ENCODE measurements around the gene COL4A5. TPM values are rescaled to one million over a fixed set of nuclear protein-coding genes. Genes with fewer than 3 reads are reported as not detected.
A peak's percentile ranks its signal among the peaks of the same experiment; 100 is the strongest.

The COL4A5 gene
- polyA plus RNA-seq, 1 experiment: 123 TPM

DNA sequence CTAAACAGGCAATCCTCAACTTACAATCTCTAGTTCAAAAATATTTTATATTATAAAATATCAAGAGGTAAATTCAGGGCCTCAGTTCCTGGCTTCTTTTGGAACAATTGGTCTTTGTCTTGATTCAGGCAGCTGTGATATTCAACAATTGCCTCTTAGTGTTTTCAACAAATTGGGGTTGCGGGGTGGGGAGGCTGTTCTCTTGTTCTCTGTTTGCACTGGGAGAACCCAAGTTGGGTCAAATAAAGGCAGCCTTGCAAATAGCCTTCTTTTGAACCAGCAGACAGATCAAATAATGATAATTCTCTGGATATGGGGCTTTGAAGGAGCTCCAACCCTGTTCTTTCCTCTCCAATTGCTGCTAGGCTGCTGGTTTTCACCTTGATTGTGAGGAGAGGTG lies 142.5 kb downstream of the COL4A5 start:
- TF ChIP-seq, protein P1, sequence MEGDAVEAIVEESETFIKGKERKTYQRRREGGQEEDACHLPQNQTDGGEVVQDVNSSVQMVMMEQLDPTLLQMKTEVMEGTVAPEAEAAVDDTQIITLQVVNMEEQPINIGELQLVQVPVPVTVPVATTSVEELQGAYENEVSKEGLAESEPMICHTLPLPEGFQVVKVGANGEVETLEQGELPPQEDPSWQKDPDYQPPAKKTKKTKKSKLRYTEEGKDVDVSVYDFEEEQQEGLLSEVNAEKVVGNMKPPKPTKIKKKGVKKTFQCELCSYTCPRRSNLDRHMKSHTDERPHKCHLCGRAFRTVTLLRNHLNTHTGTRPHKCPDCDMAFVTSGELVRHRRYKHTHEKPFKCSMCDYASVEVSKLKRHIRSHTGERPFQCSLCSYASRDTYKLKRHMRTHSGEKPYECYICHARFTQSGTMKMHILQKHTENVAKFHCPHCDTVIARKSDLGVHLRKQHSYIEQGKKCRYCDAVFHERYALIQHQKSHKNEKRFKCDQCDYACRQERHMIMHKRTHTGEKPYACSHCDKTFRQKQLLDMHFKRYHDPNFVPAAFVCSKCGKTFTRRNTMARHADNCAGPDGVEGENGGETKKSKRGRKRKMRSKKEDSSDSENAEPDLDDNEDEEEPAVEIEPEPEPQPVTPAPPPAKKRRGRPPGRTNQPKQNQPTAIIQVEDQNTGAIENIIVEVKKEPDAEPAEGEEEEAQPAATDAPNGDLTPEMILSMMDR (IDR thresholded peaks at IDR 0.05; ENCODE audit: low read depth, low read length): no peak
- POLR2A ChIA-PET: no interaction called here
- Histone ChIP-seq H3K4me3 (ENCODE audit: low read depth, low read length) (no peak overlapping the region), H3K27ac (ENCODE audit: low read depth, low read length) (no peak overlapping the region), H3K27me3 (ENCODE audit: control insufficient read depth, insufficient read depth, low read length) (no peaks in the 10 kb centered on the region), H3K9me3 (ENCODE audit: control insufficient read depth, insufficient read depth, low read length) (no peaks in the 10 kb centered on the region)
- DNase-seq (ENCODE audit: low read depth, low spot score): no peak
- CTCF ChIA-PET: interaction anchor here (0.6 kb wide), 1 partner anchor 25 kb away, joined by 3 read pairs; no protein-coding TSS in a partner anchor

- DNase-seq (ENCODE audit: low read depth, low spot score): no peak
- Histone ChIP-seq H3K27me3 (ENCODE audit: control insufficient read depth, insufficient read depth, low read length) (no peaks in the 10 kb centered on the region), H3K4me3 (ENCODE audit: low read depth, low read length) (no peak overlapping the region), H3K27ac (ENCODE audit: low read depth, low read length) (no peak overlapping the region), H3K9me3 (ENCODE audit: control insufficient read depth, insufficient read depth, low read length) (no peaks in the 10 kb centered on the region)
- ChIA-PET POLR2A (no interaction called here), CTCF (no interaction called here)
- TF ChIP-seq, protein P1 (IDR thresholded peaks at IDR 0.05; ENCODE audit: low read depth, low read length): peak; percentile 23; the same call in 1 of the 2 replicates
These were observed 145.1 kb downstream of the COL4A5 start for GRCh38 chrX:108584617-108585211.

DNA sequence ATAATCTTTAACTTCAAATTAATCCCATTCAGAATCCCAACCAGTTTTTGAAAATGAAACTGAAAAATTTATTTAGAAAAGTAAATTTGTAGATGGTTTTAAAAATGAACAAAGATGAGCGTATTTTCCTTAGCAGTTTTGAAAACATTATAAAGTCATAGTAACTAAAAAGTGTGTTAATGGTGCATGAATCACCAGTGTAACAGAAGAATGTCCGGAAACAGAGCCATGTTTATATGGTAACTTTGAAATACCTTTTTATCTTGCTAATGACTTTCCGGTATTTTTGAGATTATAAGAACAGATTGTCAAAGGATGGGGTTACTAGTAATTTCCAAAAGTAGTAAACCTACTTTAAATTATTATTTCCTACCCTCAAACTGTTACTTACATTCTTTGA lies 150.9 kb downstream of the COL4A5 start:
- POLR2A ChIA-PET: no interaction called here
- Histone ChIP-seq H3K27me3 (ENCODE audit: control insufficient read depth, insufficient read depth, low read length) (no peaks in the 10 kb centered on the region), H3K27ac (ENCODE audit: low read depth, low read length) (no peak overlapping the region), H3K4me3 (ENCODE audit: low read depth, low read length) (no peak overlapping the region), H3K9me3 (ENCODE audit: control insufficient read depth, insufficient read depth, low read length) (no peaks in the 10 kb centered on the region)
- CTCF ChIA-PET: no interaction called here
- TF ChIP-seq, protein P1 (IDR thresholded peaks at IDR 0.05; ENCODE audit: low read depth, low read length): no peak
- DNase-seq (ENCODE audit: low read depth, low spot score): no peak

- Histone ChIP-seq H3K27me3 (ENCODE audit: control insufficient read depth, insufficient read depth, low read length) (no peaks in the 10 kb centered on the region), H3K4me3 (ENCODE audit: low read depth, low read length) (no peak overlapping the region), H3K9me3 (ENCODE audit: control insufficient read depth, insufficient read depth, low read length) (no peaks in the 10 kb centered on the region), H3K27ac (ENCODE audit: low read depth, low read length) (no peak overlapping the region)
- ChIA-PET CTCF (no interaction called here), POLR2A (no interaction called here)
- TF ChIP-seq, protein P1 (IDR thresholded peaks at IDR 0.05; ENCODE audit: low read depth, low read length): no peak
- DNase-seq (ENCODE audit: low read depth, low spot score): no peak
These were observed 161.6 kb downstream of the COL4A5 start for GRCh38 chrX:108601276-108601675.

- H3K27ac ChIP-seq (ENCODE audit: low read depth, low read length): no peak overlapping the region
- CTCF ChIA-PET: no interaction called here
- POLR2A ChIA-PET: no interaction called here
- DNase-seq (ENCODE audit: low read depth, low spot score): no peak
- H3K4me3 ChIP-seq (ENCODE audit: low read depth, low read length): no peak overlapping the region
- H3K9me3 ChIP-seq (ENCODE audit: control insufficient read depth, insufficient read depth, low read length): no peaks in the 10 kb centered on the region
- TF ChIP-seq, protein P1 (IDR thresholded peaks at IDR 0.05; ENCODE audit: low read depth, low read length): no peak
- H3K27me3 ChIP-seq (ENCODE audit: control insufficient read depth, insufficient read depth, low read length): no peaks in the 10 kb centered on the region
These were observed 170.5 kb downstream of the COL4A5 start for GRCh38 chrX:108610141-108610540.
